ENCODE results near the gene LRRC73.
"Not testable (repeated sequence)": the region's sequence is repeated elsewhere in the genome, so short reads cannot be mapped to it uniquely, and the experiment has no call there.

The LRRC73 gene

DNA sequence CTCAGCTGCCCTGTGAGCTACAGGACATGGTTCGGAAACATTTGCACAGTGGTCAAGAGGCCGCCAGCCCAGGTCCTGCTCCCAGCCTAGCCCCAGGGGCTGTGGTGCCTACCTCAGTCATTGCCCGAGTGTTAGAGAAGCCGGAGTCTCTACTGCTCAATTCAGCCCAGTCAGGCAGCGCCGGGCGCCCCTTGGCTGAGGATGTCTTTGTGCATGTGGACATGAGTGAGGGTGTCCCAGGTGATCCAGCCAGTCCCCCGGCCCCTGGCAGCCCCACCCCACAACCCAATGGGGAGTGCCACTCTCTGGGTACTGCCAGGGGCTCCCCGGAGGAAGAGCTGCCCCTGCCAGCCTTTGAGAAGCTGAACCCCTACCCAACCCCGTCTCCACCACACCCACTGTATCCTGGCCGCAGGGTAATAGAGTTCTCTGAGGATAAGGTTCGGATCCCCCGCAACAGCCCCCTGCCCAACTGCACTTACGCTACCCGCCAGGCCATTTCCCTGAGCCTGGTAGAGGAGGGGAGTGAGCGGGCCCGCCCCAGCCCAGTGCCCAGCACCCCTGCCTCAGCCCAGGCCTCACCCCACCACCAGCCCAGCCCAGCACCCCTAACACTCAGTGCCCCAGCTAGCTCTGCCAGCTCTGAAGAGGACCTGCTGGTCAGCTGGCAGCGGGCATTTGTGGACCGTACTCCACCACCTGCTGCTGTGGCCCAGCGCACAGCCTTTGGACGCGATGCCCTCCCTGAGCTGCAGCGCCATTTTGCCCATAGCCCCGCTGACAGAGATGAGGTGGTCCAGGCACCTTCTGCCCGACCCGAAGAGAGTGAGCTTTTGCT, 5.2 kb downstream of the LRRC73 start:
- no peak for DNase-seq (ENCODE audit: low spot score)
- in situ Hi-C loops (cut with MboI; ENCODE audit: low pct_unique_long_range_greater_than_20kb, low sequenced_read_pairs, unreplicated experiment) = loop anchor here (10.0 kb wide), 1 partner anchor 250 kb away; no protein-coding TSS in a partner anchor
- TF ChIP-seq, protein P1, sequence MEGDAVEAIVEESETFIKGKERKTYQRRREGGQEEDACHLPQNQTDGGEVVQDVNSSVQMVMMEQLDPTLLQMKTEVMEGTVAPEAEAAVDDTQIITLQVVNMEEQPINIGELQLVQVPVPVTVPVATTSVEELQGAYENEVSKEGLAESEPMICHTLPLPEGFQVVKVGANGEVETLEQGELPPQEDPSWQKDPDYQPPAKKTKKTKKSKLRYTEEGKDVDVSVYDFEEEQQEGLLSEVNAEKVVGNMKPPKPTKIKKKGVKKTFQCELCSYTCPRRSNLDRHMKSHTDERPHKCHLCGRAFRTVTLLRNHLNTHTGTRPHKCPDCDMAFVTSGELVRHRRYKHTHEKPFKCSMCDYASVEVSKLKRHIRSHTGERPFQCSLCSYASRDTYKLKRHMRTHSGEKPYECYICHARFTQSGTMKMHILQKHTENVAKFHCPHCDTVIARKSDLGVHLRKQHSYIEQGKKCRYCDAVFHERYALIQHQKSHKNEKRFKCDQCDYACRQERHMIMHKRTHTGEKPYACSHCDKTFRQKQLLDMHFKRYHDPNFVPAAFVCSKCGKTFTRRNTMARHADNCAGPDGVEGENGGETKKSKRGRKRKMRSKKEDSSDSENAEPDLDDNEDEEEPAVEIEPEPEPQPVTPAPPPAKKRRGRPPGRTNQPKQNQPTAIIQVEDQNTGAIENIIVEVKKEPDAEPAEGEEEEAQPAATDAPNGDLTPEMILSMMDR (IDR thresholded peaks at IDR 0.05; ENCODE audit: extremely low read depth, insufficient read depth, missing control alignments) = no peak

DNA sequence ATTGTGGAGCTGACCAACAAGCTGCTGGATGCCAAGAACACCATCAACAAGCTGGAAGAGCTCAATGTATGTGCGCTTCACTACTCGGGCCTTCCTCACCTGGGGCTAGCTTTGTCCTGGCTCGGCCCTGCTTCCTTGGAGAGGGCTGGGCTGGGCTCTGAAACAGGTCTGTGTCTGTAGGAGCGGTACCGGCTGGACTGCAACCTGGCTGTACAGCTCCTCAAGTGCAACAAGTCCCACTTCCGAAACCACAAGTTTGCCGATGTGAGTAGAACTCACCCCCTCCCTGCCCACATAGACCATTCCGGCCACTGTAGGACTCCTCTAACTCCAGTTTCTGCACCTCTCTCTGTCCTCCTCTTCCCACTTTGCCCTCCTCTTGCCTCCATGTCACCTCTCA, 6.7 kb downstream of the LRRC73 start:
- DNase-seq (ENCODE audit: low spot score) = no peak
- TF ChIP-seq, protein P1 (IDR thresholded peaks at IDR 0.05; ENCODE audit: extremely low read depth, insufficient read depth, missing control alignments) = no peak
- in situ Hi-C loops (cut with MboI; ENCODE audit: low pct_unique_long_range_greater_than_20kb, low sequenced_read_pairs, unreplicated experiment) = loop anchor here (10.0 kb wide), 1 partner anchor 249 kb away; no protein-coding TSS in a partner anchor

DNA sequence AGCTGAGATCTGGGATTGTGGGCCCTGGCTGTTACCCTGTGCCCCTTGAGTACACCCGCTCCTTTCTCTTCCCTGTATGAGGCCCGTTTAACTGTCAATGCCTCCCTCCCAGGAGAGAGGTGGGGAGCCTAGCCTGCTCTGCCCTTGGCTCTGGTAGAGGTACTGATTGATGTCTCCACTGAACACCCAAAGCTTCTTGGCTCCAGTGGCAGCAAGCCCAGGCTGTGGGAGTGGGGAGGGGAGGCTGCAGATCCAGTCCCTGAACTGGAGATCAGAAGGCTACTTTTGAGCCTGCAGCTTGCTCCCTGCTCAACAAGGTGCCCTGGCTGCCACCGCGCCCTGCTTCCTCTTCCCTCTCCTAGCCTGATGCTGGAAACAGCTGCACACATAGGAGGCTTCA, 7.5 kb downstream of the LRRC73 start:
- TF ChIP-seq, protein P1 (IDR thresholded peaks at IDR 0.05; ENCODE audit: extremely low read depth, insufficient read depth, missing control alignments) = no peak
- in situ Hi-C loops (cut with MboI; ENCODE audit: low pct_unique_long_range_greater_than_20kb, low sequenced_read_pairs, unreplicated experiment) = loop anchor here (10.0 kb wide), 1 partner anchor 248 kb away; no protein-coding TSS in a partner anchor
- DNase-seq (ENCODE audit: low spot score) = no peak

DNA sequence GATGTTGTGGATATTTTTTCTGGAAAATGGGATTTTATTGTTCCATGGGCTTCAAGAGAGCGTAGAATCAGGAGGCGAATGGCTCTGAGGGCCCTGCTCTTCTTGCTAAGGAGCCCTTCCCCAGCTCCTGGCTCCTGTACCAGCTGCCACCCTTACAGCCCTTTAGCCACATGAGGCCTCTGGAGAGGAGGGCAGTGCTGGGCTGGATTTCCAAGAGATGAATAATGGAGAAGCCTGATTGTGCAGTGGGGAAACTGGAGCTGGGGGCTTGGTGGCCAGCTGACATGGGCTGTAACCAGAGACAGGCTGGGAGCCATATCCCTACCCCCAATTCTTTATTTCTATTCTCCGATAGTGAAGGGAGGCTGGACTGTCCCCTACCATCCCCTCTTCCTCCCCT, 9.2 kb downstream of the LRRC73 start:
- in situ Hi-C loops (cut with MboI; ENCODE audit: low pct_unique_long_range_greater_than_20kb, low sequenced_read_pairs, unreplicated experiment) = loop anchor here (10.0 kb wide), 1 partner anchor 246 kb away; no protein-coding TSS in a partner anchor
- DNase-seq (ENCODE audit: low spot score) = no peak
- TF ChIP-seq, protein P1 (IDR thresholded peaks at IDR 0.05; ENCODE audit: extremely low read depth, insufficient read depth, missing control alignments) = no peak

DNA sequence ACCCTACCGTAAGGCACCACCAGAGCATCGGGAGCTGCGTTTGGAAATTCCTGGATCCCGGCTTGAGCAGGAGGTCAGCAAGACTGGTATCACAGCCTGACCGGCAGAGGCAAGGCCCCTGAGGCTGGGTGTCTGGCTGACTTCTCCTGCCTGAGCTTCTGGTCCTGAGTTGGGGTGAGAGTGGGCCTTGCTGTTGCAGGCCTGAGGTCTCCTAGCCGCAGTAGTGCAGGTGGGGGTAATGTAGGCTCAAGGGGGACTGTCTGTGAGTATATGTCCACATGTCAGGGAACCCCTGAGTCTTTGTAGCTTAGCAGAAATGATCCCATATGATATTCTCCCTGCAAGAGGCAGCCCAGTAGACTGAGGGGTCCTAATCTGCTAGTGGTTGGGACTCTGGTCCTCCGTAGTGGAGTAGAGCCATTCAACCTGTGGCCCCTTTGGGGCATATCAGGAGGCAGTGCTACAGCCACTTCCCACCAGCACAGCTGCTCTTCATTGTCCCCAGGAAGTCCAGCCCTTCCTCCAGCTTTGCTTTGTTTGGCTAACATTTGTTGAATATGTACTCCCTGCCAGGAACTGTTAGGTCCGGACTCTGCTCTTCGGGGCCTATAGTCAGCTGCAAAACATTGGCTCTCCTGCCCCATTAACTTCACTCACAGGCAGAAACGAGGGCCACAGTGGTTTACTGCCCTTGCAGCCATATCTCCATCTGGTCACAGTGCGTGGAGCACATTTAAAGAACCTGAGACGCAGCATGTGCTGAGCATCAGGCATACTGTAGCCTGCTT, 10.9 kb downstream of the LRRC73 start:
- in situ Hi-C loops (cut with MboI; ENCODE audit: low pct_unique_long_range_greater_than_20kb, low sequenced_read_pairs, unreplicated experiment) = no loop called here
- no peak for DNase-seq (ENCODE audit: low spot score)
- TF ChIP-seq, protein P1 (IDR thresholded peaks at IDR 0.05; ENCODE audit: extremely low read depth, insufficient read depth, missing control alignments) = no peak

DNA sequence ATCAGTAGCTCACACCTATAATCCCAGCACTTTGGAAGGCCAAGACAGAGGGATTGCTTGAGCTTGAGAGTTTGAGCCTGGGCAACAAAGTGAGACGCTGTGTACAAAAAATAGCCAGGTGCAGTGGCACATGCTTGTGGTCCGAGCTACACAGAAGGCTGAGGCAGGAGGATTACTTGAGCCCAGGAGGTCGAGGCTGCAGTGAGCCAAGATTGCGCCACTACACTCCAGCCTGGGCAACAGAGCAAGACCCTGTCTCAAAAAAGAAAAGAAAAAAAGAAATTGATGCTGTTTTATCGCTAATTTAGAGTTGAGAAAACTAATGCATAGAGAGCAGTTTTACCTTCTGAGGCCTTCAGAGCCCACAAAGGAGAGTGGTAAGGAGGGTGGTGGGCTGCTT, 11.9 kb downstream of the LRRC73 start:
- in situ Hi-C loops (cut with MboI; ENCODE audit: low pct_unique_long_range_greater_than_20kb, low sequenced_read_pairs, unreplicated experiment); DNase-seq (ENCODE audit: low spot score): not testable (repeated sequence)

DNA sequence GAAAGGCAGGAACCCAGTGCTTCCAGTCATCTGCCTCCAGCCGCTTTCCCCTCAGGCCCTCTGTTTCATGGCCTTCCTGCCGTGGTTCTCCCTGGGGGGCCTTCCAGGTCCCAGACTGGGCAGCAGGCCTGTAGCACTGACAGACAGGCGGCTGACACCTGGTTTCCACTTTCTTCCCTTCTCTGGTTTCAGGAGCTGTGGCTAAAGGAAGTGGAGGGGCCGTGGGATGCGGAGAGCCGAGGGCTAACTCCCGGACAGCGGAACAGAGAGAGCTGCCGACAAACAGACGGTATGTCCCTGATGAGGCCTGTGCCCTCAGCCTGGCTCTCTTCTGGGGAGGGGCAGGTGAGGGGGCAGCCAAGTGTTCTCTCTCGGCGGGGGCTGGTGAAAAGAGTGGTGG, 12.5 kb downstream of the LRRC73 start:
- TF ChIP-seq, protein P1 (IDR thresholded peaks at IDR 0.05; ENCODE audit: extremely low read depth, insufficient read depth, missing control alignments) = no peak
- in situ Hi-C loops (cut with MboI; ENCODE audit: low pct_unique_long_range_greater_than_20kb, low sequenced_read_pairs, unreplicated experiment) = no loop called here
- DNase-seq (ENCODE audit: low spot score) = no peak

Measured in GM13977 (cell line).